ENCODE results near the gene CIP2A. TPM values are rescaled to one million over a fixed set of nuclear protein-coding genes. Genes with fewer than 3 reads are reported as not detected.

Gene CIP2A
- total RNA-seq, 1 donor from 2014 or later, result 1.9 TPM

DNA sequence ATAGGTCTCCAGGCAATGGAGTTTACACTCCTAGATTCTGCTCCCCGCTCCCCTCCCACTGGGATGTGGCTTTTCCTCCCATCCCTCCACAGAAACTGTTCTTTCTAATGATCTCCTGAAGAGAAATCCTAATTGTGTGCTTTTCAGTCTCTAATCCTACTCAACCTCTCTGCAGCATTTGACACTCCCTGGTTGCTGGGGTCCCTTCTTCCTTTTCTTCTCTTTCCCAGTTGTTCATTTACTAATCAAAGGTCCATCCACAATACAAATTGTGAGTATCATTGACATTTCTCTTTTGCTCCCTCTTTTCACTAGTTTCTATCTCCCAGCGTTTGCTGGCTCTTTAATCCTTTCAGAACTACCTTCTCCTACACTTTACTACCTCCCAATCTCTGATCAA is 72.4 kb downstream of the CIP2A start:
- Histone ChIP-seq H3K4me3 (no peak overlapping the region), H3K9me3 (no peaks in the 10 kb centered on the region), H3K36me3 (no peaks in the 10 kb centered on the region), H3K4me1 (no peaks in the 10 kb centered on the region), H3K27me3 (no peaks in the 10 kb centered on the region), H3K27ac (no peak overlapping the region)
- DNase-seq (no peak), ATAC-seq (no peak)
- TF ChIP-seq, protein P1, sequence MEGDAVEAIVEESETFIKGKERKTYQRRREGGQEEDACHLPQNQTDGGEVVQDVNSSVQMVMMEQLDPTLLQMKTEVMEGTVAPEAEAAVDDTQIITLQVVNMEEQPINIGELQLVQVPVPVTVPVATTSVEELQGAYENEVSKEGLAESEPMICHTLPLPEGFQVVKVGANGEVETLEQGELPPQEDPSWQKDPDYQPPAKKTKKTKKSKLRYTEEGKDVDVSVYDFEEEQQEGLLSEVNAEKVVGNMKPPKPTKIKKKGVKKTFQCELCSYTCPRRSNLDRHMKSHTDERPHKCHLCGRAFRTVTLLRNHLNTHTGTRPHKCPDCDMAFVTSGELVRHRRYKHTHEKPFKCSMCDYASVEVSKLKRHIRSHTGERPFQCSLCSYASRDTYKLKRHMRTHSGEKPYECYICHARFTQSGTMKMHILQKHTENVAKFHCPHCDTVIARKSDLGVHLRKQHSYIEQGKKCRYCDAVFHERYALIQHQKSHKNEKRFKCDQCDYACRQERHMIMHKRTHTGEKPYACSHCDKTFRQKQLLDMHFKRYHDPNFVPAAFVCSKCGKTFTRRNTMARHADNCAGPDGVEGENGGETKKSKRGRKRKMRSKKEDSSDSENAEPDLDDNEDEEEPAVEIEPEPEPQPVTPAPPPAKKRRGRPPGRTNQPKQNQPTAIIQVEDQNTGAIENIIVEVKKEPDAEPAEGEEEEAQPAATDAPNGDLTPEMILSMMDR (IDR thresholded peaks at IDR 0.05), result no peak
- intact Hi-C loops (cut with DNase I), result no loop called here

DNA sequence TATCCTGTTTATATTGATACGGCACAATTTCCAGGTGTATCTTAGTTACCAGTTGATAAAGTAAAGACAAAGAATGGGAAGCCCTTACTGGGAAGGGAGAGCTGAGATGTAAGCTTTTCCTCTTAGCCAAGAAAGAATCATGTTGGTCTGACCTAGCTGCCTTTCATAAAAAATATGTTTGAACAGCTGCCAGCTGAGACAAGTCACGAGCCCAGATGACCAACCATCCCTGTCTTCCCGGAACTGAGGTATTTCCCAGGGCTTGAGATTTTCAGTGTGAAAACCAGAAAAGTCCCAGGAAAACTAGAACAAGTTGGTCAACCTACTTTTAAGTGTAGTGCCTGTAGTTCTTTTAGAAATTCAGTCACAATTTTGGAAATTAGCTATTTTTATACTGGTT is 75.3 kb downstream of the CIP2A start:
- intact Hi-C loops (cut with DNase I), result no loop called here
- Histone ChIP-seq H3K9me3 (no peaks in the 10 kb centered on the region), H3K27me3 (no peaks in the 10 kb centered on the region), H3K4me3 (no peak overlapping the region), H3K36me3 (no peaks in the 10 kb centered on the region), H3K4me1 (no peaks in the 10 kb centered on the region), H3K27ac (no peak overlapping the region)
- no peak for DNase-seq
- TF ChIP-seq, protein P1 (IDR thresholded peaks at IDR 0.05), result no peak
- no peak for ATAC-seq

DNA sequence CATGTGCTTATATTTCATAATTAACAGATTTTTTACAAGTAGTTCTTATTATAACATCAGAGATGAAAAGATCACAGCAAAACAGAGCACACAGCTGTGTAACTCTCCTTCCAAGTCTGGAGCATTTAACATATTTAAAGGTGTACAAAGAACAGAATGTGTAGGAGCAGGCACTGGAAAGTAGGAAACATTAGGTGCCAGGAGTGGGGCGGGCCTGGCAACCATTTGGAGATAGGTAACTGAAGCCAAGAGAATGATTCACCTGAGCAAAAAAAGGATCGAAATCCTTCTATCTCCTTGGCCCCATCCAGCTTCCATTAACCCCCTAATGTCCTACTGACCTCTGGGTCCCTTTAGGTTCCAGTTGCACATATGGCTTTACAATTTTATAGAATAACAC is 76.6 kb downstream of the CIP2A start:
- intact Hi-C loops (cut with DNase I), result no loop called here
- Histone ChIP-seq H3K4me1 (no peaks in the 10 kb centered on the region), H3K36me3 (no peaks in the 10 kb centered on the region), H3K4me3 (no peak overlapping the region), H3K27ac (no peak overlapping the region), H3K9me3 (no peaks in the 10 kb centered on the region), H3K27me3 (no peaks in the 10 kb centered on the region)
- no peak for DNase-seq
- no peak for ATAC-seq
- TF ChIP-seq, protein P1 (IDR thresholded peaks at IDR 0.05), result no peak

DNA sequence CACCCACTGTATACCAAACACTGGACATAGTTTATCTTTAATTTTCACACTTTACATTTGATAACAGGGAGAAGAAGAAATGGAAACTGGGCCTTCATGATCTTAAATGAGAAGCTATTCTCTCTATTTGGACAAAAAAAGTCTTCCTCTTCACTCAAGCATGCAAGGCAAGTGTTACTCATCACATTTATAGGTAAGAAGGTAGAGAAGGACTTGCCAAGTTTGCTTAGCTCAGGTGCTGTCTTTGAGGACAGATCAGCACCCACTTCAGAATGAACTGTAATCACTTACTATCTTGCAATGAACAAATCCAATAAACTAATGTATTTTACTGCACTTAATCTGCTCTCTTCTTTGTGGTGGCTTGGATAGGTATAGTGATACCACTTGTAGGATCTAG is 77.7 kb downstream of the CIP2A start:
- DNase-seq, result no peak
- H3K27ac ChIP-seq, result no peak overlapping the region
- TF ChIP-seq, protein P1 (IDR thresholded peaks at IDR 0.05), result no peak
- H3K4me3 ChIP-seq, result no peak overlapping the region
- intact Hi-C loops (cut with DNase I), result no loop called here
- no peak for ATAC-seq
- no peaks in the 10 kb centered on the region for H3K9me3 ChIP-seq
- no peaks in the 10 kb centered on the region for H3K4me1 ChIP-seq
- no peaks in the 10 kb centered on the region for H3K36me3 ChIP-seq
- H3K27me3 ChIP-seq, result no peaks in the 10 kb centered on the region

DNA sequence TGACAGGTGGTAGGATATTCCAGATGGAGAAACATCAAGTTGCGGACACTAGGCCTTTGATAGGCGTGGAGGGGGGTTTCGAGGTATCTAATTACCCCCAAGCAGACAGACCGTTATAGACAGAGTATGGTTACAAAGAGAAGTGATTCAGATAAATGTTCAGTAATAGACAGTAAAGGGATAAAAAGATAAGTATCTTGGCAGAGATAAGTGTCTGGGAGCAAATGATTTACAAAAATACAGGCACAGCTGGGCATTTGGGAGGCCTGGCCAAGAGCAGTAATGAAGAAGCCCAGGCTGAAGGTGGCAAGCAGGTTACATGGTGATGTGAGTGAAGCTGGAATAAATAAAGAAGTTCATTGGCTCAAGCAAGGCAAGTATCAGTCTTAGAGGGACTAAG is 78.2 kb downstream of the CIP2A start:
- no peak overlapping the region for H3K27ac ChIP-seq
- ATAC-seq (no peak), DNase-seq (no peak)
- no peak overlapping the region for H3K4me3 ChIP-seq
- no peaks in the 10 kb centered on the region for H3K9me3 ChIP-seq
- no peaks in the 10 kb centered on the region for H3K36me3 ChIP-seq
- no peaks in the 10 kb centered on the region for H3K4me1 ChIP-seq
- TF ChIP-seq, protein P1 (IDR thresholded peaks at IDR 0.05), result no peak
- intact Hi-C loops (cut with DNase I), result no loop called here
- no peaks in the 10 kb centered on the region for H3K27me3 ChIP-seq

DNA sequence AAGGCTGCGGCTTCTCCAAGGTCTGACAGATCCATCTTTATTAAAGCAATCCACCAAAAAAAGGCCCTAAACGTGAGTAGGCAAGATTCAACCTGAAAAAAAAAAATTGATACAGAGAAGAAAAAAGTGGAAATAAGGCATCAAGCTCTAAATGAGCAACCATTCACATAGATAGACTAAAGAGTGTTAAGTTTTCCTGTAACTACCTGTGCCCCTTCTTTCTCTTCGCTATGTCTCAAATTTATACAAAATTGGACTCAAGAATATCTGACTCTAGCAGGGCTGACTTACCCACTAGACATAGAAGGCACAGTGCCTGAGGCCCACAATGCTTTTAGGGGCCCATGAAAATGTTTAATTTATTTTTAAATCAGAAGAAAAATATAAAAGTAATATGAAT is 78.7 kb downstream of the CIP2A start, which contains the start of gene MYH15:
MYH15 (minus strand) TSS at position 101 of the 400 bp plus-strand sequence; CDS start at position 35, 66 bp downstream.
- TF ChIP-seq, protein P1 (IDR thresholded peaks at IDR 0.05), result no peak
- H3K27ac ChIP-seq, result no peak within 1 kb of the TSS
- DNase-seq (no peak), ATAC-seq (no peak)
- no peaks in the 10 kb centered on the region for H3K27me3 ChIP-seq
- H3K4me1 ChIP-seq, result no peaks in the 10 kb centered on the region
- no peaks in the 10 kb centered on the region for H3K9me3 ChIP-seq
- intact Hi-C loops (cut with DNase I), result no loop called here
- H3K4me3 ChIP-seq, result no peak within 1 kb of the TSS
- H3K36me3 ChIP-seq, result no peaks in the 10 kb centered on the region
